ENCODE data around the gene FAM13A.

- TF ChIP-seq POLR2A (IDR thresholded peaks at IDR 0.05), result no peak
- TF ChIP-seq, protein P1, sequence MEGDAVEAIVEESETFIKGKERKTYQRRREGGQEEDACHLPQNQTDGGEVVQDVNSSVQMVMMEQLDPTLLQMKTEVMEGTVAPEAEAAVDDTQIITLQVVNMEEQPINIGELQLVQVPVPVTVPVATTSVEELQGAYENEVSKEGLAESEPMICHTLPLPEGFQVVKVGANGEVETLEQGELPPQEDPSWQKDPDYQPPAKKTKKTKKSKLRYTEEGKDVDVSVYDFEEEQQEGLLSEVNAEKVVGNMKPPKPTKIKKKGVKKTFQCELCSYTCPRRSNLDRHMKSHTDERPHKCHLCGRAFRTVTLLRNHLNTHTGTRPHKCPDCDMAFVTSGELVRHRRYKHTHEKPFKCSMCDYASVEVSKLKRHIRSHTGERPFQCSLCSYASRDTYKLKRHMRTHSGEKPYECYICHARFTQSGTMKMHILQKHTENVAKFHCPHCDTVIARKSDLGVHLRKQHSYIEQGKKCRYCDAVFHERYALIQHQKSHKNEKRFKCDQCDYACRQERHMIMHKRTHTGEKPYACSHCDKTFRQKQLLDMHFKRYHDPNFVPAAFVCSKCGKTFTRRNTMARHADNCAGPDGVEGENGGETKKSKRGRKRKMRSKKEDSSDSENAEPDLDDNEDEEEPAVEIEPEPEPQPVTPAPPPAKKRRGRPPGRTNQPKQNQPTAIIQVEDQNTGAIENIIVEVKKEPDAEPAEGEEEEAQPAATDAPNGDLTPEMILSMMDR (IDR thresholded peaks at IDR 0.05), result no peak
Measured at GRCh38 chr4:88775026-88775425, 282.0 kb downstream of the FAM13A start.

Measured in prostate gland (tissue), 2 donors.